IPS DF 6.9 (cell line): ENCODE data around the gene DRC7.

Experiments used
- DNase-seq: peaks from one replicate; pipeline ENCODE4 v3.0.0-alpha.2; 2013; ENCODE audit warnings: low read depth, low spot score
- H3K27ac ChIP-seq: one replicate; pipeline ENCODE4 v1.5.1; 2013; ENCODE audit warnings: low read length, control low read depth
- H3K27me3 ChIP-seq: 2 replicates; pipeline ENCODE4 v1.6.1; 2013; ENCODE audit warnings: mild to moderate bottlenecking, low read length; ENCODE audit not compliant: control insufficient read depth, insufficient read depth
- H3K36me3 ChIP-seq: 2 replicates; pipeline ENCODE4 v1.6.1; 2013; ENCODE audit warnings: low read length; ENCODE audit not compliant: control insufficient read depth, insufficient read depth
- H3K4me1 ChIP-seq: 2 replicates; pipeline ENCODE4 v1.6.1; 2013; ENCODE audit warnings: low read length; ENCODE audit not compliant: control insufficient read depth, insufficient read depth
- H3K4me3 ChIP-seq: 2 replicates; pipeline ENCODE4 v1.5.1; 2013; ENCODE audit warnings: mild to moderate bottlenecking, low read length
- H3K9me3 ChIP-seq: 2 replicates; pipeline ENCODE4 v1.6.1; 2013; ENCODE audit warnings: low read length, inconsistent platforms; ENCODE audit not compliant: control insufficient read depth, insufficient read depth
- WGBS: extraction: QIAGEN DNeasy Blood & Tissue Kit; methylation state at CpG from one replicate; pipeline ENCODE4 v1.1.7; 2013; ENCODE audit warnings: mixed read lengths, missing lambda C conversion rate; ENCODE audit not compliant: insufficient read length, insufficient coverage; 5-methylcytosine and 5-hydroxymethylcytosine counted together

The DRC7 gene

DNA sequence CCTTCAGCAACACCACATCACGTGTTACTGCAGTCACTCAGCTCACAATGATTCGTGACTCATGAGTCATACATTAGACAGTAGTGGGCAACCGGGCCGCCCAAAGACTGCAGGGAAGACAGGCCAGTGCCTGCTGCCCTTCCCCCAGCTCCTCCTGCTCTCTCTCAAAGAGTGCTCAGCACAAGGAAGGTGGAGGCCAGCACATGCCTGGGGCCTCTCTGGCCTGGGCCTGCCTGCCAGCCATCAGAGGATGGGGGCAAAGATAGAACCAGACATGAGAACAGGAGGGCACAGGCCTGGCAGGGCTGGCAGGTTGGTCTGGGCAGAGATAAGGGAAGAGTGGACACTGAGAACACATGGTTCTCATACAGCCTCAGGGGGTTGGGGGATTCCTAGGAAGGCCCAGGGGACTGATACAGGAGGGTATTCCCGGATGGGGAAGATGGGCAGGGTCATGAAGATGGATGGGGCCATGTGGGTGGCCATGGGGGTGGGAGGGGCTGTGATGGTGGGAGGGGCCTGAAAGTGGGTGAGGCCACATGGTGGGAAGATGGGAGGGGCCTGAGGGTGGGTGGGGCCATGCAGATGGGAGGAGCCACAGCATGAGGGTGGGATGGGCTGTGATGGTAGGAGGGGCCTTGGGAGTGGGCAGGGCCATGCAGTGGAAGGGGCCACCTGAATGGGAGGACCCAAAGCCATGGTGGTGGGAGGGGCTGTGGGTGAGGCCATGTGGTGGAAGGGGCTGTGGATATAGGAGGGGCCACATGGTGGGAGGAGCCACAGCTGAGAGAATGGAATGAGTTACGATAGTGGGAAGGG is 69.9 kb downstream of the DRC7 start:
- peak; percentile 73 for DNase-seq
- no peaks in the 10 kb centered on the region for H3K27me3 ChIP-seq
- H3K27ac ChIP-seq, result no peak overlapping the region
- no peak overlapping the region for H3K4me3 ChIP-seq
- no CpG with 5 or more reads among the region's 6 CpGs for whole genome bisulfite sequencing
- H3K36me3 ChIP-seq, result no peaks in the 10 kb centered on the region
- H3K4me1 ChIP-seq, result peaks cover 12% of the 10 kb centered on the region
- no peaks in the 10 kb centered on the region for H3K9me3 ChIP-seq

DNA sequence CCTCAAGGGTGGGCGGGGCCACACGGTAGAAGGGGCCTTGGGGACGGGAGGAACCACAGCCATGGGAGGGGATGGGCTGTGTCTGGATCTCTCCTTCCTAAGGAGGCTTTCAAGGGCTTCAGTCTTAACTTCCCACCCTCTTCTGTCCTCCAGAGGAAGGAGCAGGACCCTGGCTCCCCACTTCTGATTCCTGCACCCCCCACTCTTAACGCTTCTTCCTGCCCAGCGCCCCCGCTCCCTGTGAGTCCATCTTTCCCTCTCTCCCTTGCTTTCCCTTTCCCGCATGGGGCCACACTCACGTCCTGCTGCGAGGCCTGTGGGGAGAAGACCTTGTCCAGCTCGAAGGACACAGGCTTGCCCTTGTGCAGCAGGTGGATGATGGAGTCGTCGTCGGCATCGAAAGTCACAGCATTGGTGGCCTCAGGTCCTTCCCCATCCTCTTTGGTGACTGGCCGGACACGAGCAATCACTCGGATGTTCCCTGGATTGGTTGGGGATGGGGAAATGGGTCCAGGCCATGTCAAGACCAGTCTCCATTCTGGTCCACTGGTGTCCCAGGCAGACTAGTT is 70.6 kb downstream of the DRC7 start:
- H3K27me3 ChIP-seq, result no peaks in the 10 kb centered on the region
- no CpG with 5 or more reads among the region's 17 CpGs for WGBS
- no peaks in the 10 kb centered on the region for H3K9me3 ChIP-seq
- peaks cover 9% of the 10 kb centered on the region for H3K4me1 ChIP-seq
- H3K27ac ChIP-seq, result no peak overlapping the region
- DNase-seq, result no peak
- H3K36me3 ChIP-seq, result no peaks in the 10 kb centered on the region
- no peak overlapping the region for H3K4me3 ChIP-seq

GRCh38 chr16:57766714-57767348 is 72.2 kb downstream of the DRC7 start:
- no peak overlapping the region for H3K4me3 ChIP-seq
- H3K4me1 ChIP-seq, result peaks cover 8% of the 10 kb centered on the region
- H3K27ac ChIP-seq, result no peak overlapping the region
- H3K27me3 ChIP-seq, result no peaks in the 10 kb centered on the region
- no CpG with 5 or more reads among the region's 15 CpGs for WGBS
- DNase-seq, result no peak
- H3K36me3 ChIP-seq, result no peaks in the 10 kb centered on the region
- H3K9me3 ChIP-seq, result no peaks in the 10 kb centered on the region

DNA sequence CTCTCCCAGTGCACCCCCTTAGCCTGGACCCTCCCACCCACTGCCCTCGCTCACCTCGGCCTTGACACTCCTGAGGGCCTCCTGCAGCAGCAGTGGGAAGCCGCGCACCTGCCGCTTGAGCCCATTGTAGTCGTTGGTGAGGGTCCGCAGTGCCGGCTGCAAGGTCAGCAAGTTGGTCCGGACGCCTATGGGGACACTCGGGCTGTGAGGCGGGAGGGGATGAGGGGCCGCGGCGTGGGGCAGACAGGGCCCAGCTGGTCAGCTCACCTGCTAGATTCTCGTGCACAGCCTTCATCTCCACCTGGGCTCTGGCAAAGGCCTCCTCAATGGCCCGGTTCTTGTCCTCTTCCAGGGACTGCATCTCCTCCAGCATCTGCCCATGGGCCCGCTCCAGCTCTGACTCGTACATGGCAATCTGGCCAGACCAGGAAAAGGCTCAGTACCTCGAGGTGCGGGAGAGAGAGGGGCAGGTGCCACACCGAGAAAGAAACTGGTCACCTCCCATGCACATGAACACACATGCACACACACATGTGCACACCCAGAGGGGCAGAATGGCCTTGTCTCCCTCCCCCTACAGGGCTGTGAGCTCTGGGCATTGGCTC is 75.0 kb downstream of the DRC7 start:
- no peaks in the 10 kb centered on the region for H3K9me3 ChIP-seq
- no CpG with 5 or more reads among the region's 22 CpGs for WGBS
- no peaks in the 10 kb centered on the region for H3K27me3 ChIP-seq
- H3K4me3 ChIP-seq, result no peak overlapping the region
- peaks cover 4% of the 10 kb centered on the region for H3K4me1 ChIP-seq
- no peak overlapping the region for H3K27ac ChIP-seq
- no peaks in the 10 kb centered on the region for H3K36me3 ChIP-seq
- DNase-seq, result no peak

GRCh38 chr16:57770361-57770760 is 75.8 kb downstream of the DRC7 start:
- Histone ChIP-seq H3K9me3 (no peaks in the 10 kb centered on the region), H3K27ac (no peak overlapping the region), H3K4me1 (peaks cover 8% of the 10 kb centered on the region), H3K4me3 (no peak overlapping the region), H3K27me3 (no peaks in the 10 kb centered on the region), H3K36me3 (no peaks in the 10 kb centered on the region)
- no peak for DNase-seq
- WGBS, result no CpG with 5 or more reads among the region's 15 CpGs

DNA sequence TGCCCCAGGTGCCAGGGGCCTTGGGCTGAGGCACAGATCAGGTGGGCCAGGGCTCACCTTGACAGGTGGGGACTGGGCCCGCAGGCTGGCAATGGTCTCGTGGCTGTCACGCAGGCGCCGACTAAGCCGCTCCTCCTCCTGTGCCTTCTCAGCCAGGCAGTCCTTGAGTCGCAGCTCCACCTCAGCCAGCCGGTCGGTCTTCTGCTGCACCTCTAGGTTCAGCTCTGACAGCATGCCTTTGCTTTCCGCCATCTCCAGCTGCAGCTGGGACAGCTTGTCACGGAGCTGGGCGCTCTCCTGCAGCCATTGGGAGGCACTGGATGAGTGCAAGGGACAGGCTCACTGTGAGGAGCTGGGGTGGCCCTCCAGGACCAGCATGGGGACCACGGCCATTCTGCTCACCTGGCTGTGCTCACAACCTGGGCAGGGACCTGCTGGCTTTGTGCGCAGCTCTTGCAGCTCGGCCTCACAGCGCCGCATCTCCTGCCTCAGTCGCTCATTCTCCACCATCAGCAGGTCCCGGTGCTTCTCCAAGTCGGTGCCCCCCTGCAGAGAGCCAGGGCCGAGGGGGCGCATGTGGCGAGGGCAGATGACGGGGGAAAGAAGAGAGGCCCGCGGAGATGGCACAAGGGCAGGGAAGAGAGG is 76.7 kb downstream of the DRC7 start:
- no peak overlapping the region for H3K4me3 ChIP-seq
- no peaks in the 10 kb centered on the region for H3K9me3 ChIP-seq
- DNase-seq, result no peak
- H3K36me3 ChIP-seq, result no peaks in the 10 kb centered on the region
- no peak overlapping the region for H3K27ac ChIP-seq
- H3K4me1 ChIP-seq, result peaks cover 10% of the 10 kb centered on the region
- WGBS, result no CpG with 5 or more reads among the region's 26 CpGs
- no peaks in the 10 kb centered on the region for H3K27me3 ChIP-seq

GRCh38 chr16:57773019-57773418 is 78.4 kb downstream of the DRC7 start:
- Histone ChIP-seq H3K36me3 (no peaks in the 10 kb centered on the region), H3K4me1 (peaks cover 13% of the 10 kb centered on the region), H3K4me3 (no peak overlapping the region), H3K9me3 (no peaks in the 10 kb centered on the region), H3K27ac (no peak overlapping the region), H3K27me3 (no peaks in the 10 kb centered on the region)
- DNase-seq, result no peak
- WGBS, result no CpG with 5 or more reads among the region's 11 CpGs

- no peak for DNase-seq
- Histone ChIP-seq H3K4me1 (peaks cover 13% of the 10 kb centered on the region), H3K9me3 (no peaks in the 10 kb centered on the region), H3K27ac (no peak overlapping the region), H3K36me3 (no peaks in the 10 kb centered on the region), H3K27me3 (no peaks in the 10 kb centered on the region), H3K4me3 (no peak overlapping the region)
- no CpG with 5 or more reads among the region's 11 CpGs for WGBS
These were observed 79.2 kb downstream of the DRC7 start for GRCh38 chr16:57773655-57774295.

DNA sequence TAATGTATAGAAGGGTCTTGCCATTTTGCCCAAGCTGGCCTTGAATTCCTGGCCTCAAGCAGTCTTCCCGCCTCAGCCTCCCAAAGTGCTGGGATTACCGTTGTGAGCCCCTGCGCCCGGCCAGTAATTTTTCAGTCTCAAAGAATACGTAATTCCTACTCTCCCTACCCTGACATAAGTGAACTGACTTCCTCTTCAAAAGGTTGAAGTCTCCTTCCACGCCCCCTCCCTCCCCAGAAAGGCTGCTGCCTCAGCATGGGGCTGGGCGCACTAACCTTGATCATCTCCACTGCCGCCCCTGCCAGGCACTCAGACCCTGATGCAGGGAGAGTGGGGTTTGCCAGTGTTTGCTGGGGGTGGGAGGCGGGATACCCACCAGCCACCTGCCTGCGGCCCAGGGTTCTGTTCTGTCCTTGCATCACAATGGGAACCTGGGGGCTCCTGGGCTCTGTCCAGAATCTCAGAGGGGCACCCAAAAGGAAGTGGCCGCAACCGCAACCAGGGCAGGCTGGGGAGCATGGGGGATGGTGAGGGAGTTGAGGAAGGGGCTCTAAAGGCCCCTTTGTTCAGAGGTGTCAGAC is 80.2 kb downstream of the DRC7 start:
- Histone ChIP-seq H3K36me3 (no peaks in the 10 kb centered on the region), H3K4me3 (no peak overlapping the region), H3K9me3 (no peaks in the 10 kb centered on the region), H3K4me1 (peaks cover 13% of the 10 kb centered on the region), H3K27ac (no peak overlapping the region), H3K27me3 (no peaks in the 10 kb centered on the region)
- WGBS, result no CpG with 5 or more reads among the region's 12 CpGs
- no peak for DNase-seq
